Hematopoietic multipotent progenitor cell treated with erythropoietin and hydrocortisone succinate and interleukin-3 and kit ligand, for 4 days (in vitro differentiated cells): ENCODE measurements around the gene GJD3.
"Not testable (repeated sequence)": the region's sequence is repeated elsewhere in the genome, so short reads cannot be mapped to it uniquely, and the experiment has no call there.

Experiments used
- DNase-seq: peaks from one replicate; pipeline ENCODE4 v3.0.0-alpha.2; 2015

The GJD3 gene, protein sequence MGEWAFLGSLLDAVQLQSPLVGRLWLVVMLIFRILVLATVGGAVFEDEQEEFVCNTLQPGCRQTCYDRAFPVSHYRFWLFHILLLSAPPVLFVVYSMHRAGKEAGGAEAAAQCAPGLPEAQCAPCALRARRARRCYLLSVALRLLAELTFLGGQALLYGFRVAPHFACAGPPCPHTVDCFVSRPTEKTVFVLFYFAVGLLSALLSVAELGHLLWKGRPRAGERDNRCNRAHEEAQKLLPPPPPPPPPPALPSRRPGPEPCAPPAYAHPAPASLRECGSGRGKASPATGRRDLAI

GRCh38 chr17:40364121-40364861, at the start of gene GJD3:
Gene GJD3, minus strand, starts transcription at chr17:40364737. Its CDS starts 922 bp downstream, at chr17:40363815.
- no peak for DNase-seq

DNA sequence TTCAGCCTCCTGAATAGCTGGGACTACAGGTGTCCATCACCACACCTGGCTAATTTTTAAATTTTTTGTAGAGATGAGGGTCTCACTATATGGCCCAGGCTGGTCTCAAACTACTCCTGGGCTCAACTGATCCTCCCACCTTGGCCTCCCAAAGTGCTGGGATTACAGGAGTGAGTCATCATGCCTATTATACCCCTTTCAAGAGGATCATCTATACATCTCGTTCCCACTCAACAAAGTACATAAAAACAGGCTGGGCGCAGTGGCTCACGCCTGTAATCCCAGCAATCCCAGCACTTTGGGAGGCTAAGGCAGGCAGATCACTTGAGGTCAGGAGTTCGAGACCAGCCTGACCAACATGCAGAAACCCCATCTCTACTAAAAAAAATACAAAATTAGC, 49.8 kb upstream of the GJD3 start:
- not testable (repeated sequence) for DNase-seq

GRCh38 chr17:40412880-40413279, 48.3 kb upstream of the GJD3 start:
- no peak for DNase-seq

DNA sequence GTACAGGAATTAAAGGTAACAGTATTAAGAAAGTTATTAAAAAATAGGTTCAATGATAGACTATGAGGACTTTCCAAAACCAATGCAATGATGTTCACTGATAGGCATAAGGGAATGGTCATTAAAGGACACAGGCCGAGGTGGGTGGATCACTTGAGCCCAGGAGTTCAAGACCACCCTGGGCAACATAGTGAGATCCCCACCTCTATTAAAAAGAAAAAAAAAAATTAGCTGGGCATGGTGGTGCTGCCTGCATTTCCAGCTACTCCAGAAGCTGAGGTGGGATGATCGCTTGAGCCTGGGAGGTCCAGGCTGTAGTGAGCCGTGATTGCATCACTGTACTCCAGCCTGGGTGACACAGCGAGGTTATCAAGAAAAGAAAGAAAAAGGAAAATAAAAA, 47.3 kb upstream of the GJD3 start:
- DNase-seq = no peak

- DNase-seq = no peak
Measured at GRCh38 chr17:40410082-40410481, 45.5 kb upstream of the GJD3 start.

GRCh38 chr17:40409540-40409939, 45.0 kb upstream of the GJD3 start:
- DNase-seq = not testable (repeated sequence)

GRCh38 chr17:40407460-40407859, 42.9 kb upstream of the GJD3 start:
- no peak for DNase-seq

DNA sequence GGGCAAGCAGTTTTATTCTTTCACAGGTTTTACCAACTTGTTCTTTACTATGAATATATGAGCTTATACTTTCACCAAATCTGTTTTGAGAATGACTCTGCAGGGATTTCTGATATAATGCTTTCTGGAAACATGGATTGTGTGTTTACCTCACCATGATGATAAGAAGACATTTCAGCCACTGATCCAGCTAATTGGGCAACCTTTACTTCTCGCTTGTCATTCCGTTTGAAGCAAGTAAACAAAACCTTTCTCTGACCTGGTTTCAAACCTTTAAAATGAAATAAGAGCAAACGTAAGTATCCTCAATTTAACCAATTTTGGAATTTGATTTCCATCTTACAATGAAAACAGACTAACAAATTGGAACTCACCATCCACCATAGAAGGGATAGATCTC, 39.5 kb upstream of the GJD3 start:
- DNase-seq = no peak

DNA sequence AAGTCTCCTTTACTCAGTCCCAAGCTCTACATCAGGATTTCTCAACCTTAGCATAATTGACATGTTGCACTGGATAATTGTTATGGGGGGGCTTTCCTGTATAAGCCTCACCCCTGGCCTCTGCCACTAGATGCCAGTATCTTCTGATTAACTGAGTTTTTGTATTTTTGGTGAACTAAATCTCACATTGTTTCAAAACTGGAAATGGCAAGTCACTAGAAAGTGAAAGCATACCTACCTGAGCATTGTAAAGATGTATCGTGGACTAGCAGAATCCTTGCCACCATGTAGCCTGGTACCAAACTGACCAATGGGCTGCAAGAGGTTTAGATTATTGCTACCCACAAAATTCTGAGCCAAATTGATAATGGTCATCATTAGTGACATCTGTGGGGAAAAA, 38.1 kb upstream of the GJD3 start:
- no peak for DNase-seq

- peak; percentile 89 for DNase-seq
Measured at GRCh38 chr17:40399185-40399584, 34.6 kb upstream of the GJD3 start.

DNA sequence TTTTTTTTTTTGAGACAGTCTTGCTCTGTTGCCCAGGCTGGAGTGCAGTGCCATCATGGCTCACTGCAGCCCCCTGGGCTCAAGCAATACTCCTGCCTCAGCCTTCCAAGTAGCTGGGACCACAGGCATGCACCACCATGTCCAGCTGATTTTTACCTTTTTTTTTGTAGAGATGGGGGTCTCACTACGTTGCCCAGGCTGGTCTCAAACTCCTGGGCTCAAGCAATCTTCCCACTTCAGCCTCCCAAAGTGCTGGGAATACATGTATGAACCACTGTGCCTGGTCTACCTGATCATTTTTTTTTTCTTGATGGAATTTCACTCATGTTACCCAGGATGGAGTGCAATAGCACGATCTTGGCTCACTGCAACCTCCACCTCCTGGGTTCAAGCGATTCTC, 22.0 kb upstream of the GJD3 start:
- DNase-seq = not testable (repeated sequence)

DNA sequence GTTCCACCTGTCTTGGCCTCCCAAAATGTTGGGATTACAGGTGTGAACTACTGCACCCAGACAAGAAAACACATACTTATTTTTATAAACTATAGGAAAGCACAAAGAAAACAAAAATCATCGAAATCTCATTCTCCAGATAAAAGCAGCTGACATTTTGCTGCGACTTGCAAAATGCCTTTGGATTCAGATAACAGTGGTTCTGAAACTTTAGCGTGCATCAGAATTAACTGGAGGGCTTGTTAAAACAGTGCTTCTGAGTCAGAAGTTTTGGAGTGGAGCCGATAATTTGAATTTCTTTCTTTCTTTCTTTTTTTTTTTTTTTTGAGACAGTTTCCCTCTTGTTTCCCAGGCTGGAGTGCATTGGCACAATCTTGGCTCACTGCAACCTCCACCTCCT, 17.7 kb upstream of the GJD3 start:
- DNase-seq = no peak

GRCh38 chr17:40378966-40379365, 14.4 kb upstream of the GJD3 start:
- DNase-seq = no peak

DNA sequence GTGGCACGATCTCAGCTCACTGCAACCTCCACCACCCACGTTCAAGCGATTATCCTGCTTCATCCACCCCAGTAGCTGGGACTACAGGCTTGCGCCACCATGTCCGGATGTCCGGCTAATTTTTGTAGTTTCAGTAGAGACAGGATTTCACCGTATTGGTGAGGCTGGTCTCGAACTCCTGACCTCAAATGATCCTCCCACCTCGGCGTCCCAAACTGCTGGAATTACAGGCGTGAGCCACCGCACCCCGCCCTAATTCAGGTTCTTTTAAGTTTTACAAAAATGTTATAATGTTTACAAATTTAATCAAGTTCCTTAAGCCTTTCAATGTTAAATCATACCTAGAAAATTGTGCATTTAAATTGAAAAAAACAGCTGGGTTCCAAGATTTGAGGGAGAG, 13.3 kb upstream of the GJD3 start:
- DNase-seq = no peak

DNA sequence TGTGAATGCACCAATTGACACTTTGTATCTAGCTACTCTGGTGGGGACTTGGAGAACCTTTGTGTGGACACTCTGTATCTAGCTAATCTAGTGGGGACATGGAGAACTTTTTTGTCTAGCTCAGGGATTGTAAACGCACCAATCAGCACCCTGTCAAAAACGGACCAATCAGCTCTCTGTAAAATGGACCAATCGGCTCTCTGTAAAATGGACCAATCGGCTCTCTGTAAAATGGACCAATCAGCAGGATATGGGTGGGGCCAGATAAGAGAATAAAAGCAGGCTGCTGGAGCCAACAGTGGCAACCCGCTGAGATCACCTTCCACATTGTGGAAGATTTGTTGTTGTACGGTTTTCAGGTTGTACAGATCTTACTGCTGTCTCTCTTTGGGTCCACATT, 12.0 kb upstream of the GJD3 start:
- not testable (repeated sequence) for DNase-seq

GRCh38 chr17:40375786-40376185, 11.2 kb upstream of the GJD3 start:
- not testable (repeated sequence) for DNase-seq

DNA sequence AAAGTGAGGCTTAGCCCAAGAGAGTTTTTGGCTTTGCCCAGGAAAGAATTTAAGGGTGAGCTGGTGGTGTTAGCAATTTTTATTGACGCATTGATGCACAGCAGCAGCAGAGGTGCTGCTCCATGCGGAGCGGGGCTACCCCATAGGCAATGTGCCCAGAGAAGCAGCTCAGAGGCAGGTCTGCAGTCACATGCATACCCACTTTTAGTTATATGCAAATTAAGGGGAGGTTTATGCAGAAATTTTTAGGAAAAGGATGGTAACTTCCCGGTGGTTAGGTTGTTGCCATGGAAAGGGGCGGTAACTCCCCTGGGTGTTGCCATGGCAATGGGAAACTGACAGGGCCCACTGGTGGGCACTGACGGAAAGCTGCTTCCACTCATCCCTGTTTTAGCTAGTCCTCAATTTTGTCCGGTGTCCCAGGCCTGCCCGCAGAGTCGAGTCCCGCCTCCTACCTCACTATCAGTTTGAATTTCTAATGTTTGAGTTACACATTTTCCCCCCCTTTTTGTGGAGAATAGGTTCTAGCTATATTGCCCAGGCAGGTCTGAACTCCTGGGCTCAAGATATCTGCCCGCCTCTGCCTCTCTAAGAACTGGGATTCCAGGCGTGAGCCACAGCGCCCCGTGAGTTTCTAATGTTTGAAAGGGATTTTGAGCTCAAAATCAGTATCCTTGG, 10.4 kb upstream of the GJD3 start:
- no peak for DNase-seq

DNA sequence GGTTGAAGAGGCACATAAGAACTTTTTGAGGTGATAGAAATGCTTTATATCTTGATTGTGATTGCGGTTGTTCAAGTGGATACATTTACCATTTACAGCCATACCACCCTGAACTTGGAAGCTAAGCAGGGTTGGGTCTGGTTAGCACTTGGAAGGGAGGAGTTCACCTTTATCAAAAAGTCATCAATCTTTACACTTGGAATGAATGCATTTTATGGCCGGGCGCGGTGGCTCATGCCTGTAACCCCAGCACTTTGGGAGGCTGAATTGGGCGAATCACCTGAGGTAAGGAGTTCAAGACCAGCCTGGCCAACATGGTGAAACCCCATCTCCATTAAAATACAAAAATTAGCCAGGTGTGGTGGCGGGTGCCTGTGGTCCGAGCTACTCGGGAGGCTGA, 9.5 kb upstream of the GJD3 start:
- DNase-seq = no peak

DNA sequence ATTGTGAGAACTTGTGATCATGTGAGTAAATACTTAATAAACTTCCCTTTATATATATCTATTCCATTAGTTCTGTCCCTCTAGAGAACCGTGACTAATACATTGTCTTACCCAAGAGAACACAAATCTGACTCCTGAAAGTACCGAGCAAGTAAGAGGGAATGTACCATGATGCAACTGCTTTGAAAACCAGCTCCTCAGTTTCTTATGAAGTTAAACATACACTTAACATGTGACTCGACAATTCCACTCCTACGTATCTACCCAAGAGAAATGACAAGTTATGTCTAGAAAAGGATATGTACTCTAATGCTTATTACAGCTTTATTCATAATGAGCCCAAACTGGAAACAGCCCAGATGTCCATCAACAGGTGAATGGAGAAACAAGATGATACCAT, 8.8 kb upstream of the GJD3 start:
- DNase-seq = no peak

DNA sequence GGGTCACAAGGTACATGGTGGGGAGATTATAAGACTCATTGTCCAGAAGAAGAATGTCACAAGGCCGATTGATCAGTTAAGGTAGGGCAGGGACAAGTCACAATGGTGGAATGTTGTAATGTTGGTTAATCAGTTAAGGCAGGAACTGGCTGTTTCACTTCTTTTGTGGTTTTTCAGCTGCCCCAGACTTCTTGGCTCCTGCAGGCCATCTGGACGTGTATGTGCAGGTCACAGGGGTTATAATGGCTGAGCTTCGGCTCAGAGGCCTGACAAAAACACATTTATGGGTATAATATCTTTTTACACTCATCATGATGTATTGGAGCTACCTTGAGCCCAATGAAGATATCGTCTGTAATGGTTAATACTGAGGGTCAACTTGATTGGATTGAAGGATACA, 8.1 kb upstream of the GJD3 start:
- peak; percentile 29 for DNase-seq

DNA sequence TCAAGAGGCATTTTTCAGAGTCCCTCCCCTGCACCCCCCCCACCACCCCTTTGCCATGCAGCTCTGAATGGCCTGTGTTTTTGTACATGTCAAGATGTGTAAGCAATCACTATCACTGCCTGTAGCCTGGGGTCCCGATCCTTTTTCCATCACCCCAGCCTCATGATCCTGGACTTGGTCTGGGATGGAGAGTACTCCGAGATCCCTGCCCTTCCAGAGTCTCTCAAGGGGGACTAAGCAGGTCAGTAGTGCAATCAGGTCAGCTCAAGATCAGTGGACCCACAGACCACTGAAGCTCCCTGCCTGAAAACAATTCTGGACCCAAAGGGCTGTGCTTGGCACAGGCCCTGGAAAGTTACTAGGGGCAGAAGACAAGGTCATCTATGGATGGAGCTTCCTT, 7.5 kb upstream of the GJD3 start:
- no peak for DNase-seq

DNA sequence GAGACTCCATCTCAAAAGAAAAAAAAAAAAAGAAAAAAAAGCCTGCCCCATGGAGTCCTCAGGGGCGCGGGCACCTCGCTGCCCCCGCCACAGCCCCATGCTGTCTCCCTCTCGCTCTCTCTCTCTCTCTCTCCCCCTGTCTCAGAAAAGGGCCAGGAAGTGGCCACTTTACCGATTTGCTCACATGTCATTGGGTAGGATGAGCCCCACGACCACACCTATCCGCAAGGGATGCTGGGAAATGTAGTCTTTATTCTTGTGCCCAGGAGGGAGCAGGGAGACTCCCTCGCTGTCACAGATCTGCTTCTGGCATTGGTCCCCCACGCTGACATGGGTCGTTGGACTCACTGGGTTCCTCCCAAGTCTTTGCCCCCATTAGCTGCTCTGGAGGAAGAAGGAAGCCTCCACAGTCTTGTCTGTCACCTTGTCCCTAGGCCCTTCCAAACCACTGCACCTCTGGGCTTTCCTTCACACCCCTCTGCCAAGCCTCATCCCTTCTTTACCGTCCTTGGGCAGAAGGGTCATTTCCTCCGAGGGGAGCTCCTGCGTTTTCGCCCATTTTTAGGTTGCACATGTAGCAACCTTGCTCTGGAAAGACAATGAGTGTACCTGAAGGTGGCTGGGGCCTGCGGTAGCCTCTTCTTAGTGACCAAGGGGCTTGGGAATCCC, 6.9 kb upstream of the GJD3 start:
- peak; percentile 70 for DNase-seq

DNA sequence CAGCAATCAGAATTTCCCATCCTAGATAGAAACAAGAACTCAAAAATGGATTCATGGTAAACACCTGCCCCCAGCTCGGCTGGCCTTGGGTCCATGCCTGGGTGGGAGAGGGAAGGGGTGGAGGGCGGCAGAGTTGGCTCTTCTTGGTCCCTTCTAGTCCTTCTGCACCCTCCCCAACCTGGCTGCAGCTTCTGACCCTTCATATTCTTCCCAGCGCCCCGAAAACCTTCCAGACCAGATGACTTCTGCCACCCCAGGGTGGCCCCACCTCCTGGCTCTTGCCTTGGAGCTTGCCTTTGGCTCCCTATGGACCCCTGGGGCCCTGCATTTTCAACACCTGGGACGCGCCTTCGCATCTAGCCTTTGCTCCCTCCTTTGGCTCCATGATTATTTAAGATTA, 5.4 kb upstream of the GJD3 start:
- DNase-seq = no peak

- DNase-seq = not testable (repeated sequence)
Measured at GRCh38 chr17:40367728-40368127, 3.2 kb upstream of the GJD3 start.
